CD4-positive, alpha-beta T cell treated with Interleukin-17A for 4 hours (primary cell): ENCODE measurements around the gene MT1E.
A peak's percentile ranks its signal among the peaks of the same experiment; 100 is the strongest.
"Not testable (repeated sequence)": the region's sequence is repeated elsewhere in the genome, so short reads cannot be mapped to it uniquely, and the experiment has no call there.

Experiments
- DNase-seq: peaks from one replicate; pipeline ENCODE4 v3.0.0-alpha.2; 2020; ENCODE audit warnings: mixed read lengths

The MT1E gene

DNA sequence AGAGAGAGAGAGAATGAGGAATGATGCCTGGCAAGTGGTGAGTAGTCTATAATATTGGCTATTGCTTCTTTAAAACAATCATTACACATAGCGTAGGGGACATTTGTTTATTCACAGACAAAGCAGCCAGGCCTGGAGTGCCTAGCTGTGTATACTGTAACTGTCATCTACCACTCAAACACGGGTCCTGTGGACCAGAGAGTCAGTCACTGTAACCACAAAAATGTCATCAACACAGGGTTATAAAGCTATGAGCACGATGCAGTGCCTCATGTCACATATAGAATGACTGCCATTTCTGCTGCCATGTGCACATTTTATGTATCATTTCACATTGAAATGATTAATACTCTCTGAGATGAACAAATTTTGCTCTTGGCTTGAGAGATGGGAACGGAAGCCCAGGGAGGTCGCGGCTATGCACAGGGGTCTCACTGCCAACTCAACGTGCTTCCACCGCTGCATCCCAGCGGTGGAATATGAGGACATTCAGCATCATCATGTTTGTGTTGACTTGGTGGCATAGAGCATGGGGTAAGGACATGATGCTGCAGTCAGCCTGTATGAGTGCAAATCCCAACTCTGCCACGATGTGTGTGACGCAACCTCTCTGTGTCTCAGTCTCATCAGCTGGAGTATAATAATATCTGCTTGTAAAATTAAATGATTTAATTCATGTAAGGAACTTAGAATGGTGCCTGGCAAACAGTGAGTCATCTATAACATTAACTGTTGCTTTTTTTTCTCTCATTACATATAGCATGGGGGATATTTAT, 47.4 kb downstream of the MT1E start:
- DNase-seq: no peak

DNA sequence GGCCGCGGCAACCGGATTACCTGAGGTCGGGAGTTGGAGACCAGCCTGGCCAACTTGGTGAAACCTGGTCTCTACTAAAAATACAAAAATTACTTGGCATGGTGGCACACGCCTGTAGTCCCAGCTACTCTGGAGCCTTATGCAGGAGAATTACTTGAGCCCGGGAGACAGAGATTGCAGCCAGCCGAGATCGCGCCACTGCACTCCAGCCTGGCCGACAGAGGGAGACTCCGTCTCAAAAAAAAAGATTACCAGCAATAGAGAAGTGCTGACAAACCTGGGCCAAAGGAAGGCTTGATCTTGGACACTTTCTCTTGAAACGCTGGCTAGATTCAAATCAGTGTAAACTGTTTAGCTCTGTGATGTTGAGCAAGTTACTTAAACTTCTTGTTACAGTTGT, 48.3 kb downstream of the MT1E start:
- peak; percentile 35 for DNase-seq

DNA sequence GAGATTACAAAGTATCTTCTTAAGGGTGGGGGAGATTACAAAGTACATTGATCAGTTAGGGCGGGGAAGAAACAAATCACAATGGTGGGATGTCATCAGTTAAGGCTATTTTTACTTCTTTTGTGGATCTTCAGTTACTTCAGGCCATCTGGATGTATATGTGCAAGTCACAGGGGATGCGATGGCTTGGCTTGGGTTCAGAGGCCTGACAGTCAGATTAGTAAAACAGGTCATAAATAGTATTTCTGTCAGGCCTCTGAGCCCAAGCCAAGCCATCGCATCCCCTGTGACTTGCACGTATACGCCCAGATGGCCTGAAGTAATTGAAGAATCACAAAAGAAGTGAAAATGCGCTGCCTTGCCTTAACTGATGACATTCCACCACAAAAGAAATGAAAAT, 49.0 kb downstream of the MT1E start:
- not testable (repeated sequence) for DNase-seq

DNA sequence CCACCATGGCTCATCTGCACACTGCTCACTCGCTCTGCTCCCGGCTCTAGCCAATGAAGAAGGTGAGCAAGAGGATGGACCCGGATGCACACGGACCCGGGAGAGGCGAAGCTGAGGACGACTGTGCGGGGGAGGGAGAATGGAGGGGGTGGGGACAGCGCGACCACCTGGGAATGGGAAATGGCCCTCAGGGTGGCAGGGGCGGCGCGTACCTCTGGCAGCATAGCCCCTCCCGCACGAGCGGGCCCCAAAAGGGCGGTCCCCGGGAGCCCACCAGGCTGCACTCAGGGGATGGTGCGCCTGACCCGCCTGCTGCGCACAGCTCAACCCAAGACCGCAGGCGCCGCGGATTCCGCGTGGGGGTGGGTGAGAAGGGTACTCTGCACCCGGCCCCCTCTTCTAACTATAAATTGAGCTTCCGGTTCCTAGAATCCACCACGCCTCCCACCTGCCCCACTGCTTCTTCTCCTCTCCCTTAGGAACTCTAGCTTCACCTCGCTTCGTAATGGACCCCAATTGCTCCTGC, 50.2 kb downstream of the MT1E start:
- peak; percentile 53 for DNase-seq
